Measurements from ENCODE around the gene ZNF546.
"Not testable (repeated sequence)": the region's sequence is repeated elsewhere in the genome, so short reads cannot be mapped to it uniquely, and the experiment has no call there.

GRCh38 chr19:39958942-39959341, 37.9 kb upstream of the ZNF546 start:
- not testable (repeated sequence) for TF ChIP-seq EZH2phosphoT487, CTCF (IDR thresholded peaks at IDR 0.05)
